RWPE2 (cell line): Measurements from ENCODE around the gene FBLIM1.

Source experiments
- ATAC-seq: fragments of 200-7000 bp; cut with Tn5 transposase; 3 replicates; pipeline ENCODE4 v1.9.1; 2021; ENCODE audit warnings: low read depth
- DNase-seq: peaks from one replicate; pipeline ENCODE4 v3.0.0-alpha.2; 2020; ENCODE audit warnings: low spot score
- H3K27ac ChIP-seq: fragments of 450-650 bp; 2 replicates; pipeline ENCODE4 v1.5.1; 2017; ENCODE audit warnings: mild to moderate bottlenecking; ENCODE audit not compliant: poor library complexity, severe bottlenecking
- H3K27me3 ChIP-seq: fragments of 250-450 bp; sonication (Bioruptor Pico); 2 replicates; pipeline ENCODE4 v1.5.1; 2021; ENCODE audit warnings: mild to moderate bottlenecking, moderate library complexity; ENCODE audit not compliant: insufficient read depth, poor library complexity, severe bottlenecking
- H3K36me3 ChIP-seq: fragments of 250-450 bp; sonication (Bioruptor Pico); 2 replicates; pipeline ENCODE4 v1.5.1; 2020; ENCODE audit warnings: low read depth, mild to moderate bottlenecking, moderate library complexity
- H3K4me1 ChIP-seq: fragments of 250-450 bp; sonication (Bioruptor Pico); 2 replicates; pipeline ENCODE4 v1.5.1; 2021; ENCODE audit warnings: mild to moderate bottlenecking, moderate library complexity; ENCODE audit not compliant: insufficient read depth, poor library complexity, severe bottlenecking
- H3K4me3 ChIP-seq: fragments of 250-450 bp; sonication (Bioruptor Pico); 2 replicates; pipeline ENCODE4 v1.5.1; 2021; ENCODE audit warnings: mild to moderate bottlenecking, moderate library complexity; ENCODE audit not compliant: severe bottlenecking
- H3K9me3 ChIP-seq: fragments of 250-450 bp; sonication (Bioruptor Pico); 2 replicates; pipeline ENCODE4 v1.5.1; 2021; ENCODE audit warnings: mild to moderate bottlenecking, moderate library complexity; ENCODE audit not compliant: severe bottlenecking
- TF ChIP-seq, protein P1 (sequence below): fragments of 450-650 bp; IDR thresholded peaks from one replicate; pipeline ENCODE4 v1.5.1; 2017; ENCODE audit warnings: mild to moderate bottlenecking, moderate library complexity; ENCODE audit not compliant: poor library complexity, severe bottlenecking

Gene FBLIM1, protein sequence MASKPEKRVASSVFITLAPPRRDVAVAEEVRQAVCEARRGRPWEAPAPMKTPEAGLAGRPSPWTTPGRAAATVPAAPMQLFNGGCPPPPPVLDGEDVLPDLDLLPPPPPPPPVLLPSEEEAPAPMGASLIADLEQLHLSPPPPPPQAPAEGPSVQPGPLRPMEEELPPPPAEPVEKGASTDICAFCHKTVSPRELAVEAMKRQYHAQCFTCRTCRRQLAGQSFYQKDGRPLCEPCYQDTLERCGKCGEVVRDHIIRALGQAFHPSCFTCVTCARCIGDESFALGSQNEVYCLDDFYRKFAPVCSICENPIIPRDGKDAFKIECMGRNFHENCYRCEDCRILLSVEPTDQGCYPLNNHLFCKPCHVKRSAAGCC

DNA sequence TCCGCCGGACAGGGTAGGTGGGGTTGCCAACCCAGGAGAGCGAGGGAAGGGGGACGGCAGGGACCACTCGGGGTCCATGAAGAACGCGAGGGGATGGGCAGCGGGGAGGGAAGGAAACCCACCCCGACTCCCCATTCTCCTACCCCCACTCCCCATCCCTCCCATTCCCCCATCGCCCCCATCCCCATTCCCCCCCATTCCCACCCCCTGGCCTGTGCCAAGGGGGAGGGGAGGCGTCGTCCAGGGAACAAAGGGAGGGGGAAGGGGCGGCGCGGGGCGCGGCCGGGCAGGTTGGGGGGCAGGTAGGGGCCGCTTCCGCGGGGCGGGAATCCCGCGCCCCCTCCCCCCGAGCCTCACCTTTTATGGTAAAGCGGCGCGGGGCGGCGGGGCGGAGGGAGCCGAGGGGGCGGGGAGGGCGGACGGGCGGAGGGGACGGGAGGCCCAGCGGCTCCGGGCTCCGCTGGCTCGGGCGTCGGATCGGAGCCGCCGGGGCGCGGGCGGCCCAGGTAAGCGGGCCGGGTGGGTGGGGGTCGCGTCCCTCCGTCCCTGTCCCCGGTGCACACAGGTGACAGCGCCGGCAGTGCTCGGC is at the start of gene FBLIM1:
Gene FBLIM1, plus strand, starts transcription at position 453 of the 589 bp plus-strand sequence. CDS start 6,189 bp downstream, outside the sequence.
- TF ChIP-seq, protein P1, sequence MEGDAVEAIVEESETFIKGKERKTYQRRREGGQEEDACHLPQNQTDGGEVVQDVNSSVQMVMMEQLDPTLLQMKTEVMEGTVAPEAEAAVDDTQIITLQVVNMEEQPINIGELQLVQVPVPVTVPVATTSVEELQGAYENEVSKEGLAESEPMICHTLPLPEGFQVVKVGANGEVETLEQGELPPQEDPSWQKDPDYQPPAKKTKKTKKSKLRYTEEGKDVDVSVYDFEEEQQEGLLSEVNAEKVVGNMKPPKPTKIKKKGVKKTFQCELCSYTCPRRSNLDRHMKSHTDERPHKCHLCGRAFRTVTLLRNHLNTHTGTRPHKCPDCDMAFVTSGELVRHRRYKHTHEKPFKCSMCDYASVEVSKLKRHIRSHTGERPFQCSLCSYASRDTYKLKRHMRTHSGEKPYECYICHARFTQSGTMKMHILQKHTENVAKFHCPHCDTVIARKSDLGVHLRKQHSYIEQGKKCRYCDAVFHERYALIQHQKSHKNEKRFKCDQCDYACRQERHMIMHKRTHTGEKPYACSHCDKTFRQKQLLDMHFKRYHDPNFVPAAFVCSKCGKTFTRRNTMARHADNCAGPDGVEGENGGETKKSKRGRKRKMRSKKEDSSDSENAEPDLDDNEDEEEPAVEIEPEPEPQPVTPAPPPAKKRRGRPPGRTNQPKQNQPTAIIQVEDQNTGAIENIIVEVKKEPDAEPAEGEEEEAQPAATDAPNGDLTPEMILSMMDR, result no peak
- peak; percentile 30; the same call in 2 of the 3 replicates for ATAC-seq

DNA sequence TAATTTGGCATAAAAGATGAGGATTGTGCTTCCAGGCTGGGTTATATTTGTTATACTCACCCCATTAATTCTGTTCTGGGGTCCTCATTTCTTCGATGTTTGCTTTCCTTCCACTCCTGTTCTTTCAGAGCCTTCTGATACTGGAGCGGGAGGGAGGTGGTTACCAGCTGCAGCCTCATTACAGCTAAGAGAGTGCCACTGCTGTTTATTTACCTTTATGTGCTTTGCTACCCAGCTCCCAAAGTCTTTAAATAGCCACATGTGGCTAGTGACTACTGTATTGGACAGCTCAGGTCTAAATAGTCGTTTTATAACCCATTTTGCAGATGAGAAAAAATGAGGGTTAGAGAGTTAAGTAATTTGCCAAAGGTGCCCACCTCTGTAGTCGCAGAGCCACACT is 49.4 kb upstream of the FBLIM1 start:
- ATAC-seq (no peak), DNase-seq (no peak)
- no peaks in the 10 kb centered on the region for H3K4me1 ChIP-seq
- H3K9me3 ChIP-seq, result no peaks in the 10 kb centered on the region
- no peak overlapping the region for H3K27ac ChIP-seq
- peaks cover 6% of the 10 kb centered on the region; the same call in 1 of the 2 replicates for H3K36me3 ChIP-seq
- no peak overlapping the region for H3K4me3 ChIP-seq
- TF ChIP-seq, protein P1, result no peak
- H3K27me3 ChIP-seq, result no peaks in the 10 kb centered on the region

More for the DNA sequence above, at the start of gene FBLIM1:
- Histone ChIP-seq H3K4me1 (peaks cover 25% of the 10 kb centered on the region), H3K27me3 (no peaks in the 10 kb centered on the region), H3K4me3 (peak within 1 kb of the TSS; percentile 79), H3K9me3 (no peaks in the 10 kb centered on the region), H3K27ac (peak within 1 kb of the TSS; percentile 94), H3K36me3 (peaks cover 20% of the 10 kb centered on the region; the same call in 1 of the 2 replicates)
- no peak for DNase-seq

DNA sequence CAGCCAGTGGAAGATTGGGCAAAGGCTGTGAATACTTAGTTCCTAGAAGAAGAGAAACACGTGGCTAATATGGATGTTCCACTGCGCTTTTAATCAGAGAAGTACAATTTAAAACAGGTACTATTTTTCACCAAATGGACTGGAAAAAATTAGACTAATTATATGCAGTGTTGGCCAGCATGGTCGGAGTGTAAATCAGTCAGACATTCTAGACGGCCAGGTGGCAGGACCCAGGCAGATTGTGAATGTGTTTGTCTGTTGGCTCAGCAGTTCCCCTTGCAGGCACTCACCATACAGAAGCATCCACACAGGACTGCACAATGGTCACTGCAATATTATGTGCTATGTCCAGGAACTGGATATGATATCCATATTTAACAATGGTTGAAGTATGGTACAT is 46.4 kb upstream of the FBLIM1 start:
- Histone ChIP-seq H3K9me3 (no peaks in the 10 kb centered on the region), H3K36me3 (0 out of 2 replicates have a peak, but pooled peaks cover 10% of the 10 kb centered on the region), H3K4me1 (no peaks in the 10 kb centered on the region), H3K27ac (no peak overlapping the region), H3K27me3 (no peaks in the 10 kb centered on the region), H3K4me3 (no peak overlapping the region)
- DNase-seq (no peak), ATAC-seq (no peak)
- TF ChIP-seq, protein P1, result no peak

DNA sequence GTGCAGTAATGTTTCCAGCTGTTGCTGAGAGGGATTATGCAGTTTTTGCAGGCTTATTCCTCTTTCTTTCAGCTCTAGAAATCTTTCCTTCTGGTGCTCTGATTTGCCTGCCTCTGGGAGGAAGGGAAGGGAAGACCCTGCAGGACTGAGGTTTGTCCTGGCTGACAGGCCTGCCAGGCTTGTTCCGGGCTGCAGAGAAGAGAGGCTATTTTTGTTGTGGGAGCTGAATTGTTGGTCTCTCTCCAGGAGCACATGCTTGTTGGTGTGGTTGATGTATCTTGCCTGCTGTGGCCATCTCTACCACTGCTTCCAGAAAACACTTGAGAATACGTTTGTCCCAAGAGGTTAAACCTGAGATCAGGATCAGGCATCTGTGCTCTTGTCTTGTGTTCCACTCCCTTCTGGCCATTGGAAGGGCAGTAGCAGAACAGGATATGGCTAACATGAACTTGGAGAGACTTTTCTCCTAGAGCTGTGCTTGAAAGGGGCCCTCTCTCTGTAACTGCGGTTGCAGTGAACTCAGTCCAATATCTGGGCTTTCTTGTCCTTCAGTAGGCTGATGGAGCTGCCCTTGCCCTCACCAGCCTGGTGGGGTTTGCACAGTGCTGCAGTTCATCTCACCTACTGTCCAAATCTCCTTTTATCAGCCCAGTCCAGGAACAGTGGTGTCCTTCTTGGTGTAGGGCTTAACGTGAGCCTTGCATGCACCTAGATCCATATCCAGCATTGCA is 44.0 kb upstream of the FBLIM1 start:
- peaks cover 17% of the 10 kb centered on the region; the same call in 1 of the 2 replicates for H3K36me3 ChIP-seq
- no peaks in the 10 kb centered on the region for H3K27me3 ChIP-seq
- no peaks in the 10 kb centered on the region for H3K4me1 ChIP-seq
- no peak overlapping the region for H3K4me3 ChIP-seq
- H3K27ac ChIP-seq, result no peak overlapping the region
- TF ChIP-seq, protein P1, result no peak
- DNase-seq (no peak), ATAC-seq (no peak)
- H3K9me3 ChIP-seq, result no peaks in the 10 kb centered on the region
